Measurements from ENCODE around the gene POU2F1. TPM values are rescaled to one million over a fixed set of nuclear protein-coding genes. Genes with fewer than 3 reads are reported as not detected.

POU2F1 gene
- total RNA-seq, 1 experiment from 2014 or later: 24.5 TPM

DNA sequence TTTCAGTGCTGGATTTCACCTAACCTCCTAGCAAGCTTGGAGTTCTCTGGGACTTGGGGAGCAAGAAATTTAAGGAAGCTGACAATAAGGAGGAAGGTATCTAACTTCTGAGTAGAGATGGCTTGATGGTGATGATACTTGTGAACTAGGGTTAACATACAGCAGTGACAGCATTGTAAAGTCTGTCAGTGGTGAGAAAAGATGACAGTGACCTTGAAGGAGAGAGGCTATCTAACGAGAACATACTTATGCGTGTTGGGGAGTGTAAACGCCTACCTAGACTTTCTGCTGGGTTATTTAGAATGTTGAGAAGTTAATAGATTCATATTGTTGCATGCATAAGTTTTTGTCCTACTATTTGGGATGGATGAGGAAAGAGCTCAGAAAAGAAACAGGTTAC lies 16.3 kb downstream of the POU2F1 start:
- H3K9ac ChIP-seq (ENCODE audit: low read length): no peak overlapping the region
- no peaks in the 10 kb centered on the region for H3K36me3 ChIP-seq (ENCODE audit: control insufficient read depth in 1 of 2, insufficient read depth in 2 of 2, low read length in 2 of 2)
- no TSS peak for BruUV-seq (replicated peaks)
- TF ChIP-seq SP1 (IDR thresholded peaks at IDR 0.05; ENCODE audit: low read depth): no peak
- no peak for TF ChIP-seq POLR2A (IDR thresholded peaks at IDR 0.05; ENCODE audit: borderline replicate concordance, extremely low read depth, insufficient read depth, insufficient read length)
- no peak for TF ChIP-seq EZH2 (IDR thresholded peaks at IDR 0.05)
- TF ChIP-seq CEBPB (IDR thresholded peaks at IDR 0.05; ENCODE audit: low read depth): no peak
- TF ChIP-seq, protein P1, sequence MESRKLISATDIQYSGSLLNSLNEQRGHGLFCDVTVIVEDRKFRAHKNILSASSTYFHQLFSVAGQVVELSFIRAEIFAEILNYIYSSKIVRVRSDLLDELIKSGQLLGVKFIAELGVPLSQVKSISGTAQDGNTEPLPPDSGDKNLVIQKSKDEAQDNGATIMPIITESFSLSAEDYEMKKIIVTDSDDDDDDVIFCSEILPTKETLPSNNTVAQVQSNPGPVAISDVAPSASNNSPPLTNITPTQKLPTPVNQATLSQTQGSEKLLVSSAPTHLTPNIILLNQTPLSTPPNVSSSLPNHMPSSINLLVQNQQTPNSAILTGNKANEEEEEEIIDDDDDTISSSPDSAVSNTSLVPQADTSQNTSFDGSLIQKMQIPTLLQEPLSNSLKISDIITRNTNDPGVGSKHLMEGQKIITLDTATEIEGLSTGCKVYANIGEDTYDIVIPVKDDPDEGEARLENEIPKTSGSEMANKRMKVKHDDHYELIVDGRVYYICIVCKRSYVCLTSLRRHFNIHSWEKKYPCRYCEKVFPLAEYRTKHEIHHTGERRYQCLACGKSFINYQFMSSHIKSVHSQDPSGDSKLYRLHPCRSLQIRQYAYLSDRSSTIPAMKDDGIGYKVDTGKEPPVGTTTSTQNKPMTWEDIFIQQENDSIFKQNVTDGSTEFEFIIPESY (IDR thresholded peaks at IDR 0.05; ENCODE audit: extremely low read depth, insufficient replicate concordance, low read length): no peak
- CTCF ChIA-PET: no interaction called here
- DNase-seq (ENCODE audit: low read depth, low spot score) (no peak), ATAC-seq (no peak)
- RAD21 ChIA-PET (ENCODE audit: low non-redundant PET in 1 of 2, low total read pairs in 2 of 2, uncharacterized antibody in 2 of 2, unreplicated experiment in 2 of 2): no interaction called here
- no peaks in the 10 kb centered on the region for H3K9me3 ChIP-seq (ENCODE audit: control insufficient read depth in 1 of 2, insufficient read depth in 1 of 2, low read depth in 1 of 2, low read length in 2 of 2)
- peaks cover 82% of the 10 kb centered on the region for H3K79me2 ChIP-seq (ENCODE audit: insufficient read depth, low read length)
- POLR2A ChIA-PET: no interaction called here
- H3K27ac ChIP-seq (ENCODE audit: low read depth, low read length): no peak overlapping the region
- no peaks in the 10 kb centered on the region for H3K4me1 ChIP-seq (ENCODE audit: control insufficient read depth in 1 of 2, insufficient read depth in 2 of 2, low read length in 2 of 2)
- peaks cover 5% of the 10 kb centered on the region; the same call in 1 of the 2 replicates for H4K20me1 ChIP-seq (ENCODE audit: insufficient read depth)
- intact Hi-C loops (cut with micrococcal nuclease): no loop called here
- H3K27me3 ChIP-seq (ENCODE audit: insufficient read depth, low read length): no peaks in the 10 kb centered on the region
- no peaks in the 10 kb centered on the region for H3K9me2 ChIP-seq (ENCODE audit: insufficient read depth)
- H3K4me2 ChIP-seq (ENCODE audit: low read length): no peak overlapping the region
- no peak overlapping the region for H3K4me3 ChIP-seq (replicated peaks in 1 of 2; ENCODE audit: low read depth in 1 of 2, low read length in 2 of 2)
- H2AFZ ChIP-seq (ENCODE audit: low read depth, low read length, poor library complexity, severe bottlenecking): no peak overlapping the region

DNA sequence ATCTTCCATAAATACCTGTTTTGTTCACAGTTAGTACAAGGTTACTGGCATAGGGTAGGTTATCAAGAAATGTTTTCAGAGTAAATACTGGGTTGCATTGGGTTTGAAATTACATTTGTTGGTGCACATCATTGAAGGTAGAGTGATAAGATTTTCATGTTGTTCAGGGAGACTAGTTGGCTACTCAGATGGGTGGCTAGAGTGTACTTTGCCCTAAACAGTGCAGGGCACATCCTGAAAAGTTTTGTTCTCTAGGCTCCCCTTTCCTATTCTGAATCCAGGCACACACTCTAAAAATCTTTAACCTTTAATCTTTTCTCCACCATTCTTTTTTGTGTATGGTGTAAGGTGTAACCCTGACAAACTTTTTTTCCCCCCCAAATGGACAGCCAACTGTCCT lies 18.0 kb downstream of the POU2F1 start:
- Histone ChIP-seq H3K79me2 (ENCODE audit: insufficient read depth, low read length) (peaks cover 76% of the 10 kb centered on the region), H2AFZ (ENCODE audit: low read depth, low read length, poor library complexity, severe bottlenecking) (no peak overlapping the region), H3K9me2 (ENCODE audit: insufficient read depth) (no peaks in the 10 kb centered on the region), H3K4me2 (ENCODE audit: low read length) (no peak overlapping the region), H3K9me3 (ENCODE audit: control insufficient read depth in 1 of 2, insufficient read depth in 1 of 2, low read depth in 1 of 2, low read length in 2 of 2) (no peaks in the 10 kb centered on the region), H3K9ac (ENCODE audit: low read length) (no peak overlapping the region), H4K20me1 (ENCODE audit: insufficient read depth) (peaks cover 5% of the 10 kb centered on the region; the same call in 1 of the 2 replicates), H3K27ac (ENCODE audit: low read depth, low read length) (no peak overlapping the region), H3K4me3 (replicated peaks in 1 of 2; ENCODE audit: low read depth in 1 of 2, low read length in 2 of 2) (no peak overlapping the region), H3K36me3 (ENCODE audit: control insufficient read depth in 1 of 2, insufficient read depth in 2 of 2, low read length in 2 of 2) (peaks cover 0 to under 1% of the 10 kb centered on the region in 2 experiments; a peak in 1 of 4 replicates), H3K27me3 (ENCODE audit: insufficient read depth, low read length) (no peaks in the 10 kb centered on the region), H3K4me1 (ENCODE audit: control insufficient read depth in 1 of 2, insufficient read depth in 2 of 2, low read length in 2 of 2) (no peaks in the 10 kb centered on the region)
- CTCF ChIA-PET: no interaction called here
- POLR2A ChIA-PET: no interaction called here
- intact Hi-C loops (cut with micrococcal nuclease): no loop called here
- RAD21 ChIA-PET (ENCODE audit: low non-redundant PET in 1 of 2, low total read pairs in 2 of 2, uncharacterized antibody in 2 of 2, unreplicated experiment in 2 of 2): no interaction called here
- DNase-seq (ENCODE audit: low read depth, low spot score) (no peak), ATAC-seq (no peak)
- BruUV-seq (replicated peaks): no TSS peak
- TF ChIP-seq EZH2 (IDR thresholded peaks at IDR 0.05) (no peak), SIN3A (IDR thresholded peaks at IDR 0.05; ENCODE audit: low read depth) (no peak), JUND (IDR thresholded peaks at IDR 0.05) (no peak), TCF7L2 (IDR thresholded peaks at IDR 0.05; ENCODE audit: borderline replicate concordance, extremely low read depth, insufficient read depth, insufficient read length) (no peak), CBX3 (IDR thresholded peaks at IDR 0.05; ENCODE audit: low read depth) (no peak), SP1 (IDR thresholded peaks at IDR 0.05; ENCODE audit: low read depth) (no peak)
- TF ChIP-seq, protein P1 (IDR thresholded peaks at IDR 0.05; ENCODE audit: extremely low read depth, insufficient replicate concordance, low read length): no peak

Measured in HCT116 (cell line).